Measurements from ENCODE around the gene ANKRD11.

GRCh38 chr16:89318871-89319630 is 171.3 kb downstream of the ANKRD11 start:
- TF ChIP-seq CTCF (IDR thresholded peaks at IDR 0.05; ENCODE audit: extremely low read depth in 1 of 2, insufficient read depth in 1 of 2, low read depth in 1 of 2, low read length in 2 of 2) = no peak
- TF ChIP-seq POLR2AphosphoS5 (IDR thresholded peaks at IDR 0.05; ENCODE audit: insufficient read depth, low read depth, low read length) = no peak
- TF ChIP-seq MYC (IDR thresholded peaks at IDR 0.05; ENCODE audit: low read depth, low read length) = no peak
